NB4 (cell line): ENCODE measurements around the gene ZNF322.
"Not testable (repeated sequence)": the region's sequence is repeated elsewhere in the genome, so short reads cannot be mapped to it uniquely, and the experiment has no call there.

ENCODE experiments used
- CTCF ChIP-seq: IDR thresholded peaks from one replicate; pipeline ENCODE4 v1.5.1; 2012; ENCODE audit warnings: low read depth, low read length
- MAX ChIP-seq: IDR thresholded peaks from 2 replicates; pipeline ENCODE4 v1.6.1; 2011; ENCODE audit warnings: low read depth, low read length
- POLR2A ChIP-seq: IDR thresholded peaks from 2 replicates; pipeline ENCODE4 v1.6.1; 2011; ENCODE audit warnings: mild to moderate bottlenecking; ENCODE audit not compliant: insufficient read length; ENCODE audit errors: extremely low read depth

GRCh38 chr6:26697496-26697895 is 38.0 kb upstream of the ZNF322 start:
- TF ChIP-seq POLR2A, CTCF, MAX: not testable (repeated sequence)
